Neural cell (in vitro differentiated cells): ENCODE data around the gene PTPRD. TPM values are rescaled to one million over a fixed set of nuclear protein-coding genes. Genes with fewer than 3 reads are reported as not detected.

Experiments used
- H2AFZ ChIP-seq: fragments of 200-600, 300-800 bp; sonication (generic), shearing (Covaris generic); 2 replicates; pipeline ENCODE4 v1.6.0; 2014; ENCODE audit warnings: low read depth, mild to moderate bottlenecking, antibody characterized with exemption, low read length, moderate library complexity
- H3F3A ChIP-seq: fragments of 200-600 bp; shearing (Covaris generic); 2 replicates; pipeline ENCODE4 v1.6.1; 2016; ENCODE audit warnings: mild to moderate bottlenecking, moderate library complexity, mixed read lengths, antibody characterized with exemption, low read length; ENCODE audit not compliant: insufficient read depth, poor library complexity, severe bottlenecking
- H3K27ac ChIP-seq: fragments of 200-600, 300-800 bp; sonication (generic), shearing (Covaris generic); 2 replicates; pipeline ENCODE4 v1.5.1; 2014; ENCODE audit warnings: mild to moderate bottlenecking, low read length, moderate library complexity
- H3K27me3 ChIP-seq: fragments of 300-800, 200-600 bp; sonication (generic), shearing (Covaris generic); 2 replicates; pipeline ENCODE4 v1.6.0; 2014; ENCODE audit warnings: mild to moderate bottlenecking, low read depth, low read length, moderate library complexity; ENCODE audit not compliant: insufficient read depth
- H3K36me3 ChIP-seq: fragments of 300-800, 200-600 bp; sonication (generic), shearing (Covaris generic); 2 replicates; pipeline ENCODE4 v1.5.1; 2014; ENCODE audit warnings: mild to moderate bottlenecking, antibody characterized with exemption, low read length, moderate library complexity; ENCODE audit not compliant: insufficient read depth
- H3K4me2 ChIP-seq: fragments of 300-800, 200-600 bp; sonication (generic), shearing (Covaris generic); 2 replicates; pipeline ENCODE4 v1.6.0; 2014; ENCODE audit warnings: mild to moderate bottlenecking, low read length
- H3K4me3 ChIP-seq: fragments of 300-800, 200-600 bp; sonication (generic), shearing (Covaris generic); 2 replicates; pipeline ENCODE4 v1.5.1; 2014; ENCODE audit warnings: mild to moderate bottlenecking, low read length, moderate library complexity
- H3K79me2 ChIP-seq: fragments of 200-600 bp; shearing (Covaris generic); replicated peaks from 2 replicates; pipeline ENCODE4 v1.6.0; 2014; ENCODE audit warnings: mild to moderate bottlenecking, low read length, moderate library complexity; ENCODE audit not compliant: insufficient read depth
- H3K9ac ChIP-seq: fragments of 300-800, 200-600 bp; sonication (generic), shearing (Covaris generic); 2 replicates; pipeline ENCODE4 v1.6.1; 2016; ENCODE audit warnings: mild to moderate bottlenecking, low read length, mixed read lengths
- H3K9me2 ChIP-seq: fragments of 200-600 bp; shearing (Covaris generic); 2 replicates; pipeline ENCODE4 v1.6.1; 2016; ENCODE audit warnings: mild to moderate bottlenecking, low read length, mixed read lengths; ENCODE audit not compliant: insufficient read depth
- H3K9me3 ChIP-seq: fragments of 200-600, 300-800 bp; sonication (generic), shearing (Covaris generic); 2 replicates; pipeline ENCODE4 v1.6.1; 2016; ENCODE audit warnings: mild to moderate bottlenecking, mixed run types, low read length, moderate library complexity, mixed read lengths
- H4K20me1 ChIP-seq: fragments of 200-600 bp; shearing (Covaris generic); 2 replicates; pipeline ENCODE4 v1.6.1; 2016; ENCODE audit warnings: mild to moderate bottlenecking, mixed run types; ENCODE audit not compliant: insufficient read depth
- EP300 ChIP-seq: fragments of 450-650 bp; conservative IDR thresholded peaks from 2 replicates; pipeline ENCODE4 v1.6.1; 2014; ENCODE audit warnings: antibody characterized with exemption, mild to moderate bottlenecking, moderate library complexity; ENCODE audit not compliant: poor library complexity, severe bottlenecking
- EZH2 ChIP-seq: fragments of 200-600, 300-800 bp; shearing (Covaris generic), sonication (generic); IDR thresholded peaks from 2 replicates; pipeline ENCODE4 v1.6.1; 2014; ENCODE audit warnings: antibody characterized with exemption, low read length, borderline replicate concordance, mild to moderate bottlenecking; ENCODE audit not compliant: insufficient read depth, poor library complexity, severe bottlenecking
- MXI1 ChIP-seq: fragments of 450-650 bp; conservative IDR thresholded peaks from 2 replicates; pipeline ENCODE4 v1.6.1; 2014; ENCODE audit warnings: antibody characterized with exemption, mild to moderate bottlenecking; ENCODE audit not compliant: poor library complexity, severe bottlenecking
- POLR2AphosphoS5 ChIP-seq: IDR thresholded peaks from 2 replicates; pipeline ENCODE4 v1.6.1; 2012
- RAD21 ChIP-seq: fragments of 450-650 bp; conservative IDR thresholded peaks from 2 replicates; pipeline ENCODE4 v1.6.1; 2014; ENCODE audit warnings: antibody characterized with exemption, mild to moderate bottlenecking, moderate library complexity
- REST ChIP-seq: IDR thresholded peaks from 2 replicates; pipeline ENCODE4 v1.6.1; 2012; ENCODE audit warnings: borderline replicate concordance
- SMC3 ChIP-seq: fragments of 450-650 bp; conservative IDR thresholded peaks from 2 replicates; pipeline ENCODE4 v1.6.1; 2014; ENCODE audit warnings: antibody characterized with exemption, mild to moderate bottlenecking, moderate library complexity; ENCODE audit not compliant: poor library complexity
- TAF1 ChIP-seq: IDR thresholded peaks from 2 replicates; pipeline ENCODE4 v1.6.1; 2012; ENCODE audit warnings: low read depth
- polyA plus RNA-seq: library from polyadenylated mRNA; depleted of rRNA; stranded (reverse); fragments of >200 nt; gene quantifications from 2 replicates; pipeline ENCODE4 v1.2.3, GENCODE V29; 2014
- TF ChIP-seq, protein P1 (sequence below): fragments of 450-650 bp; IDR thresholded peaks from 2 replicates; pipeline ENCODE4 v1.5.1; 2014; ENCODE audit warnings: antibody characterized with exemption, mild to moderate bottlenecking, moderate library complexity; ENCODE audit not compliant: poor library complexity, severe bottlenecking

Gene PTPRD
- polyA plus RNA-seq, 1 donor from 2014 or later: 143 TPM

DNA sequence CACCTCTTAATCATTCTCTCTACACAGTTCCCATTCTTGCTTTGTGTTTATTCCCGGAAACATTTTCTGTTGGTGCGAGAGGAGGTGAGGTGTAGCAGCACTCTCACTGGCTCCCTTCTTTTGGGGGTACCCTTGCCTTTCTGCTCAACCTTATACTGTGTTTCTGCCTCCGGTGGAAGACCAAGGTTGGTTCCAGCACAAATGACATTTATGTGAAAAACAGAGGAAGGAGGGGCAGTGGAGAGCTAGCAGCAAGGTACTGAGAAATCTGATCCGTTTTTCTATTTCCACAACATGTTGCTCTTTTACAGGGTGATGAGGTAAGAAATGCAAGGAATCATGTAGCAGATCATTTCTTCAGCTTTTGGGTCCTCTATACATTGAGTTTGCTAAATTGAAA, 2165.2 kb downstream of the PTPRD start:
- Histone ChIP-seq H3K9ac (no peak overlapping the region), H3K27me3 (no peaks in the 10 kb centered on the region), H3K36me3 (peaks cover 6% of the 10 kb centered on the region), H3K4me3 (no peak overlapping the region), H3K27ac (no peak overlapping the region), H3F3A (no peaks in the 10 kb centered on the region), H3K79me2 (no peaks in the 10 kb centered on the region), H2AFZ (no peak overlapping the region), H4K20me1 (no peaks in the 10 kb centered on the region), H3K9me2 (no peaks in the 10 kb centered on the region), H3K4me2 (no peak overlapping the region), H3K9me3 (no peaks in the 10 kb centered on the region)
- TF ChIP-seq TAF1 (no peak), POLR2AphosphoS5 (no peak), MXI1 (no peak), RAD21 (no peak), REST (no peak), EZH2 (no peak), SMC3 (no peak), EP300 (no peak)
- TF ChIP-seq, protein P1, sequence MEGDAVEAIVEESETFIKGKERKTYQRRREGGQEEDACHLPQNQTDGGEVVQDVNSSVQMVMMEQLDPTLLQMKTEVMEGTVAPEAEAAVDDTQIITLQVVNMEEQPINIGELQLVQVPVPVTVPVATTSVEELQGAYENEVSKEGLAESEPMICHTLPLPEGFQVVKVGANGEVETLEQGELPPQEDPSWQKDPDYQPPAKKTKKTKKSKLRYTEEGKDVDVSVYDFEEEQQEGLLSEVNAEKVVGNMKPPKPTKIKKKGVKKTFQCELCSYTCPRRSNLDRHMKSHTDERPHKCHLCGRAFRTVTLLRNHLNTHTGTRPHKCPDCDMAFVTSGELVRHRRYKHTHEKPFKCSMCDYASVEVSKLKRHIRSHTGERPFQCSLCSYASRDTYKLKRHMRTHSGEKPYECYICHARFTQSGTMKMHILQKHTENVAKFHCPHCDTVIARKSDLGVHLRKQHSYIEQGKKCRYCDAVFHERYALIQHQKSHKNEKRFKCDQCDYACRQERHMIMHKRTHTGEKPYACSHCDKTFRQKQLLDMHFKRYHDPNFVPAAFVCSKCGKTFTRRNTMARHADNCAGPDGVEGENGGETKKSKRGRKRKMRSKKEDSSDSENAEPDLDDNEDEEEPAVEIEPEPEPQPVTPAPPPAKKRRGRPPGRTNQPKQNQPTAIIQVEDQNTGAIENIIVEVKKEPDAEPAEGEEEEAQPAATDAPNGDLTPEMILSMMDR: no peak

DNA sequence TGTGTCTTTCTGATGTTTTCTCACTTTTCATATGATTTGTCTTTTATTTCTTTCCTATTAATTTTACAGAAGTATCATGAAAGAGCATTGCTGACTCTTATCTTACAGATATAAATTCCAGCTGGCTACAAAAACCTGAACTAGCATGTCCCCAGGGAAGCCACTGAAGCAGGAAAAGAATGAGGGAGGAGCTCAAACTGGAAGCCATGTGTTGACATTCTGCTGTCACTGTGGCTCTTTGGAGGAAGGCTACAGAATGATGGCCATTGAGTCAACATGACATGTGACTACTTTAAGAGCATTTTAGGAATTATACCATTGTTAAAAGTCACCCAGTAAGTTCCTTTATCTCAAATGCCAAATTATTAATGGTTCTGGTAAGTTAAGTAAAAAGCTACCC, 2174.9 kb downstream of the PTPRD start:
- peak; percentile 37 for TF ChIP-seq POLR2AphosphoS5
- no peak for TF ChIP-seq TAF1
- H3K9me2 ChIP-seq: no peaks in the 10 kb centered on the region

GRCh38 chr9:8437259-8437658, 2175.5 kb downstream of the PTPRD start:
- no peak overlapping the region for H2AFZ ChIP-seq
- TF ChIP-seq RAD21 (no peak), EZH2 (no peak), REST (peak; percentile 19), POLR2AphosphoS5 (peak; percentile 82), EP300 (peak; percentile 79), SMC3 (no peak), TAF1 (no peak), MXI1 (no peak)
- TF ChIP-seq, protein P1: no peak
- peak overlapping the region; percentile 57 for H3K4me2 ChIP-seq
- no peaks in the 10 kb centered on the region for H3K9me3 ChIP-seq
- H3K9ac ChIP-seq: peak overlapping the region; percentile 39
- no peaks in the 10 kb centered on the region for H3K36me3 ChIP-seq
- no peaks in the 10 kb centered on the region for H3K79me2 ChIP-seq
- no peaks in the 10 kb centered on the region for H3K9me2 ChIP-seq
- H3F3A ChIP-seq: peaks cover 6% of the 10 kb centered on the region
- H3K27ac ChIP-seq: peak overlapping the region; percentile 79
- no peaks in the 10 kb centered on the region for H4K20me1 ChIP-seq
- H3K4me3 ChIP-seq: peak overlapping the region; percentile 48
- H3K27me3 ChIP-seq: no peaks in the 10 kb centered on the region

More for the DNA sequence above, 2174.9 kb downstream of the PTPRD start:
- H3K27me3 ChIP-seq: no peaks in the 10 kb centered on the region
- peak overlapping the region; percentile 39 for H3K9ac ChIP-seq
- H4K20me1 ChIP-seq: no peaks in the 10 kb centered on the region
- no peaks in the 10 kb centered on the region for H3K9me3 ChIP-seq
- peaks cover 6% of the 10 kb centered on the region for H3F3A ChIP-seq
- peak overlapping the region; percentile 48 for H3K4me3 ChIP-seq
- H3K36me3 ChIP-seq: no peaks in the 10 kb centered on the region
- H3K4me2 ChIP-seq: peak overlapping the region; percentile 57
- H3K27ac ChIP-seq: peak overlapping the region; percentile 79
- H2AFZ ChIP-seq: no peak overlapping the region
- no peaks in the 10 kb centered on the region for H3K79me2 ChIP-seq
